ENCODE data around the gene TAF4B. TPM values are rescaled to one million over a fixed set of nuclear protein-coding genes. Genes with fewer than 3 reads are reported as not detected.
"Not testable (repeated sequence)": the region's sequence is repeated elsewhere in the genome, so short reads cannot be mapped to it uniquely, and the experiment has no call there.

The TAF4B gene
- total and polyA plus RNA-seq, 2 donors (not counting 1 experiment from before 2014, with no cell fraction given), result 10.5 to 16.1 TPM

DNA sequence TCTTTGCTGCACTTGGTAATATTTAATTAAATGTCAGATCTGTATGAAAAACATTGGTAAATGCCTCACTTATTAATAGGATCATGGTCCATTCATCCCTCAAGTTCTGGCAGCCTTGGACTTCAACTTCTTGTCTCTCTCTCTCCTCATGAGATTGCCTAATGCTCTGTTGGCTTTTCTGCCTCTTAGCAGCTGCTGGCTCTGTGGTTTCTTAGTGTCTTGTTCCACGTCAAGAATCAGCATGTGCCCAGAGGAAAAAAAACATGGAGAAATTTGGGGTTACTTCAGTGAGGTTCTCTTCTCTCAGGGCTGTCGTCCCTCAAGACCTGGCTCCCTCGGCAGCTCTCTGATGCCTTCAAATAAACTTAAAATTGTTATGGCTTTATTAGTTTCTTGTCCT, 75.4 kb downstream of the TAF4B start:
- Mint-ChIP-seq H3K4me1 (peaks cover 5% of the 10 kb centered on the region), H3K27ac (no peak overlapping the region), H3K4me3 (no peak overlapping the region), H3K27me3 (no peaks in the 10 kb centered on the region), H3K9me3 (ENCODE audit: insufficient read depth) (no peaks in the 10 kb centered on the region)
- WGBS (ENCODE audit: insufficient coverage), result 67% methylated on average over 1 of the region's 3 CpGs
- no peak for TF ChIP-seq EZH2 (IDR thresholded peaks at IDR 0.05; ENCODE audit: borderline replicate concordance, insufficient read depth, low read depth, low read length, poor library complexity, severe bottlenecking)
- TF ChIP-seq, protein P1, sequence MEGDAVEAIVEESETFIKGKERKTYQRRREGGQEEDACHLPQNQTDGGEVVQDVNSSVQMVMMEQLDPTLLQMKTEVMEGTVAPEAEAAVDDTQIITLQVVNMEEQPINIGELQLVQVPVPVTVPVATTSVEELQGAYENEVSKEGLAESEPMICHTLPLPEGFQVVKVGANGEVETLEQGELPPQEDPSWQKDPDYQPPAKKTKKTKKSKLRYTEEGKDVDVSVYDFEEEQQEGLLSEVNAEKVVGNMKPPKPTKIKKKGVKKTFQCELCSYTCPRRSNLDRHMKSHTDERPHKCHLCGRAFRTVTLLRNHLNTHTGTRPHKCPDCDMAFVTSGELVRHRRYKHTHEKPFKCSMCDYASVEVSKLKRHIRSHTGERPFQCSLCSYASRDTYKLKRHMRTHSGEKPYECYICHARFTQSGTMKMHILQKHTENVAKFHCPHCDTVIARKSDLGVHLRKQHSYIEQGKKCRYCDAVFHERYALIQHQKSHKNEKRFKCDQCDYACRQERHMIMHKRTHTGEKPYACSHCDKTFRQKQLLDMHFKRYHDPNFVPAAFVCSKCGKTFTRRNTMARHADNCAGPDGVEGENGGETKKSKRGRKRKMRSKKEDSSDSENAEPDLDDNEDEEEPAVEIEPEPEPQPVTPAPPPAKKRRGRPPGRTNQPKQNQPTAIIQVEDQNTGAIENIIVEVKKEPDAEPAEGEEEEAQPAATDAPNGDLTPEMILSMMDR (IDR thresholded peaks at IDR 0.05), result no peak
- Histone ChIP-seq H3K27ac (ENCODE audit: low read length in 2 of 2) (no peak overlapping the region), H2AFZ (ENCODE audit: insufficient read depth, low read depth, low read length, poor library complexity, severe bottlenecking) (no peak overlapping the region), H3K4me1 (ENCODE audit: control insufficient read depth in 2 of 2, insufficient read depth in 2 of 2, low read length in 2 of 2) (no peaks in the 10 kb centered on the region), H3K79me2 (ENCODE audit: control insufficient read depth, insufficient read depth, low read length) (no peaks in the 10 kb centered on the region), H3K4me3 (ENCODE audit: control extremely low read depth in 1 of 5, extremely low read depth in 1 of 5, insufficient read depth in 1 of 5, low read depth in 2 of 5, low read length in 4 of 5) (no peak overlapping the region), H3K27me3 (replicated peaks in 1 of 4; ENCODE audit: control extremely low read depth in 1 of 4, control insufficient read depth in 3 of 4, insufficient read depth in 4 of 4, low read length in 3 of 4) (no peaks in the 10 kb centered on the region), H3K9me3 (ENCODE audit: control extremely low read depth in 1 of 3, control insufficient read depth in 2 of 3, insufficient read depth in 1 of 3, low read length in 2 of 3) (no peaks in the 10 kb centered on the region), H3K9ac (ENCODE audit: low read length) (no peak overlapping the region), H4K20me1 (ENCODE audit: control insufficient read depth, insufficient read depth, low read length, poor library complexity, severe bottlenecking) (no peaks in the 10 kb centered on the region), H3K4me2 (replicated peaks; ENCODE audit: low read depth, low read length, poor library complexity, severe bottlenecking) (no peak overlapping the region), H3K36me3 (replicated peaks in 1 of 2; ENCODE audit: control extremely low read depth in 1 of 2, control insufficient read depth in 1 of 2, extremely low read depth in 1 of 2, insufficient read depth in 2 of 2, low read length in 1 of 2) (peaks cover 0 to 7% of the 10 kb centered on the region in 2 experiments)
- ChIA-PET POLR2A (no interaction called here), CTCF (no interaction called here)
- ATAC-seq (ENCODE audit: low read depth), result no peak
- no peak for DNase-seq
- intact Hi-C loops (cut with micrococcal nuclease), result no loop called here

DNA sequence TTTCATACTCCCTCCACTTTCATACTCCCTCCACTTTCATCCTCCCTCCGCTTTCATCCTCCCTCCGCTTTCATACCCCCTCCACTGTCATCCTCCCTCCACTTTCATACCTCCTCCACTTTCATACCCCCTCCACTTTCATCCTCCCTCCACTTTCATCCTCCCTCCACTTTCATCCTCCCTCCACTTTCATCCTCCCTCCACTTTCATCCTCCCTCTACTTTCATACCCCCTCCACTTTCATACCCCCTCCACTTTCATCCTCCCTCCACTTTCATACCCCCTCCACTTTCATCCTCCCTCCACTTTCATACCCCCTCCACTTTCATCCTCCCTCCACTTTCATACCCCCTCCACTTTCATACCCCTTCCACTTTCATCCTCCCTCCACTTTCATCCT, 77.0 kb downstream of the TAF4B start:
- CTCF ChIA-PET; H3K27ac ChIP-seq (ENCODE audit: low read length in 2 of 2); H3K27me3 ChIP-seq (replicated peaks in 1 of 4; ENCODE audit: control extremely low read depth in 1 of 4, control insufficient read depth in 3 of 4, insufficient read depth in 4 of 4, low read length in 3 of 4); intact Hi-C loops (cut with micrococcal nuclease); H3K27me3 Mint-ChIP-seq; H3K79me2 ChIP-seq (ENCODE audit: control insufficient read depth, insufficient read depth, low read length); H3K4me3 ChIP-seq (ENCODE audit: control extremely low read depth in 1 of 5, extremely low read depth in 1 of 5, insufficient read depth in 1 of 5, low read depth in 2 of 5, low read length in 4 of 5); H4K20me1 ChIP-seq (ENCODE audit: control insufficient read depth, insufficient read depth, low read length, poor library complexity, severe bottlenecking); H3K9me3 Mint-ChIP-seq (ENCODE audit: insufficient read depth); DNase-seq; H3K4me1 ChIP-seq (ENCODE audit: control insufficient read depth in 2 of 2, insufficient read depth in 2 of 2, low read length in 2 of 2); H3K36me3 ChIP-seq (replicated peaks in 1 of 2; ENCODE audit: control extremely low read depth in 1 of 2, control insufficient read depth in 1 of 2, extremely low read depth in 1 of 2, insufficient read depth in 2 of 2, low read length in 1 of 2); ATAC-seq (ENCODE audit: low read depth); H3K9ac ChIP-seq (ENCODE audit: low read length); H2AFZ ChIP-seq (ENCODE audit: insufficient read depth, low read depth, low read length, poor library complexity, severe bottlenecking); POLR2A ChIA-PET; H3K9me3 ChIP-seq (ENCODE audit: control extremely low read depth in 1 of 3, control insufficient read depth in 2 of 3, insufficient read depth in 1 of 3, low read length in 2 of 3); H3K4me3 Mint-ChIP-seq; H3K4me2 ChIP-seq (replicated peaks; ENCODE audit: low read depth, low read length, poor library complexity, severe bottlenecking); H3K27ac Mint-ChIP-seq; H3K4me1 Mint-ChIP-seq: not testable (repeated sequence)
- WGBS (ENCODE audit: insufficient coverage), result 100% methylated on average over 2 of the region's 2 CpGs
